Astrocyte (in vitro differentiated cells and primary cell): ENCODE measurements around the gene KRTAP4-11. TPM values are rescaled to one million over a fixed set of nuclear protein-coding genes. Genes with fewer than 3 reads are reported as not detected.
"Not testable (repeated sequence)": the region's sequence is repeated elsewhere in the genome, so short reads cannot be mapped to it uniquely, and the experiment has no call there.

Experiments used
- DNase-seq: peaks from one replicate; pipeline ENCODE4 v3.0.0-alpha.2; 2010; ENCODE audit warnings: low read depth
- FAIRE-seq: peaks from 2 replicates; lab custom pipeline; 2011; peaks lifted over from hg19 to GRCh38; lab: Jason Lieb, UNC
- H2AFZ ChIP-seq: 2 replicates; pipeline ENCODE4 v1.6.0; 2012; ENCODE audit warnings: low read depth, low read length, inconsistent platforms
- H3K27ac ChIP-seq: 2 replicates; pipeline ENCODE4 v1.5.1; 2011; ENCODE audit warnings: low read depth, low read length, inconsistent platforms
- H3K27me3 ChIP-seq: 2 replicates; pipeline ENCODE4 v1.6.0; 2011; ENCODE audit warnings: low read length, inconsistent platforms; ENCODE audit not compliant: insufficient read depth
- H3K36me3 ChIP-seq: 2 replicates; pipeline ENCODE4 v1.5.1; 2011; ENCODE audit warnings: low read length, inconsistent platforms; ENCODE audit not compliant: insufficient read depth
- H3K4me1 ChIP-seq: 2 replicates; pipeline ENCODE4 v1.5.1; 2011; ENCODE audit warnings: low read length, inconsistent platforms; ENCODE audit not compliant: insufficient read depth
- H3K4me2 ChIP-seq: 2 replicates; pipeline ENCODE4 v1.6.0; 2012; ENCODE audit warnings: low read length, inconsistent platforms
- H3K4me3 ChIP-seq: 2 replicates; pipeline ENCODE4 v1.5.1; 2011; ENCODE audit warnings: low read depth, mild to moderate bottlenecking, low read length, inconsistent platforms; ENCODE audit not compliant: insufficient read depth
- H3K79me2 ChIP-seq: 2 replicates; pipeline ENCODE4 v1.6.0; 2012; ENCODE audit warnings: mild to moderate bottlenecking, low read length, inconsistent platforms; ENCODE audit not compliant: insufficient read depth
- H3K9ac ChIP-seq: 2 replicates; pipeline ENCODE4 v1.6.0; 2012; ENCODE audit warnings: mild to moderate bottlenecking, low read length, inconsistent platforms
- H3K9me3 ChIP-seq: 2 replicates; pipeline ENCODE4 v1.5.1; 2012; ENCODE audit warnings: low read depth, mild to moderate bottlenecking, low read length, inconsistent platforms; ENCODE audit not compliant: insufficient read depth
- H4K20me1 ChIP-seq: 2 replicates; pipeline ENCODE4 v1.6.0; 2012; ENCODE audit warnings: low read length, inconsistent platforms; ENCODE audit not compliant: insufficient read depth
- H3K27ac Mint-ChIP-seq: one replicate; pipeline ENCODE4 v1.8.0; 2021; ENCODE audit warnings: mild to moderate bottlenecking, mixed read lengths; ENCODE audit not compliant: unreplicated experiment
- H3K27me3 Mint-ChIP-seq: one replicate; pipeline ENCODE4 v1.8.0; 2021; ENCODE audit warnings: low read depth, mixed read lengths; ENCODE audit not compliant: unreplicated experiment
- H3K36me3 Mint-ChIP-seq: one replicate; pipeline ENCODE4 v1.8.0; 2021; ENCODE audit warnings: low read depth, mixed read lengths; ENCODE audit not compliant: unreplicated experiment
- H3K4me1 Mint-ChIP-seq: one replicate; pipeline ENCODE4 v1.8.0; 2021; ENCODE audit warnings: low read depth, mixed read lengths; ENCODE audit not compliant: unreplicated experiment
- H3K4me3 Mint-ChIP-seq: one replicate; pipeline ENCODE4 v1.8.0; 2021; ENCODE audit warnings: mild to moderate bottlenecking, moderate library complexity, mixed read lengths; ENCODE audit not compliant: unreplicated experiment
- H3K9me3 Mint-ChIP-seq: one replicate; pipeline ENCODE4 v1.8.0; 2021; ENCODE audit warnings: mild to moderate bottlenecking, mixed read lengths; ENCODE audit not compliant: unreplicated experiment
- EZH2 ChIP-seq: IDR thresholded peaks from 2 replicates; pipeline ENCODE4 v1.6.1; 2012; ENCODE audit warnings: mild to moderate bottlenecking, low read length, inconsistent platforms; ENCODE audit not compliant: insufficient read depth
- total RNA-seq: library from RNA; stranded (reverse); gene quantifications from 2 replicates; pipeline ENCODE4 v1.2.1, GENCODE V29; 2021
- TF ChIP-seq, protein P1 (sequence below): IDR thresholded peaks from 2 replicates; pipeline ENCODE4 v1.5.1; 2011; ENCODE audit warnings: low read depth, mild to moderate bottlenecking, inconsistent platforms, low read length, moderate library complexity; ENCODE audit not compliant: insufficient read depth

The KRTAP4-11 gene
- total RNA-seq, 1 donor from 2014 or later, result not detected

DNA sequence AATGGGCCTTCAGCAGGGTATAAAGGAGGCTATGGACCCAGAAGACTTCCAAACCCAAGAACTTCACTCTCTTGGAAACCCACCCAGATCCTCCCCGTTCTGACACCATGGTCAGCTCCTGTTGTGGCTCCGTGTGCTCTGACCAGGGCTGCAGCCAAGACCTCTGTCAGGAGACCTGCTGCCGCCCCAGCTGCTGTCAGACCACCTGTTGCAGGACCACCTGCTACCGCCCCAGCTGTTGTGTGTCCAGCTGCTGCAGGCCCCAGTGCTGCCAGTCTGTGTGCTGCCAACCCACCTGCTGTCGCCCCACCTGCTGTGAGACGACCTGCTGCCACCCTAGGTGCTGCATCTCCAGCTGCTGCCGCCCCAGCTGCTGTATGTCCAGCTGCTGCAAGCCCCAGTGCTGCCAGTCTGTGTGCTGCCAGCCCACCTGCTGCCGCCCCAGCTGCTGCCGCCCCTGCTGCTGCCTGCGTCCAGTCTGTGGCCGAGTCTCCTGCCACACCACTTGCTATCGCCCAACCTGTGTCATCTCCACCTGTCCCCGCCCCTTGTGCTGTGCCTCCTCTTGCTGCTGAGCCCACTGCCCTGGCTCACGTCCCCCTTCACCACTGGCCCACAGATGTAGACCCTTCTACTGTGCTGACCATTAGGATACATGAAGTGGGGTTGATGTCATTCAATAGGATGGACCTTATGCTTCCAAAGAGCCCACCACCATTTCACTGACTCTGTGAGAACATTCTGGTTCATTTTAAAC, 33.9 kb downstream of the KRTAP4-11 start, which contains the start of gene KRTAP4-7:
TSS of gene KRTAP4-7 (plus strand) at position 51 of the 757 bp plus-strand sequence. CDS start at position 108, 57 bp downstream.
- not testable (repeated sequence) for H3K9ac ChIP-seq, H3K27me3 ChIP-seq, H3K4me1 ChIP-seq, H3K4me3 Mint-ChIP-seq, H2AFZ ChIP-seq, H3K4me3 ChIP-seq, H3K36me3 Mint-ChIP-seq, DNase-seq, H3K27me3 Mint-ChIP-seq, H4K20me1 ChIP-seq, H3K79me2 ChIP-seq, H3K36me3 ChIP-seq, H3K9me3 ChIP-seq, H3K9me3 Mint-ChIP-seq
- FAIRE-seq, result peak; percentile 5
- peak within 1 kb of the TSS; percentile 10 for H3K27ac Mint-ChIP-seq
- H3K4me2 ChIP-seq, result peak within 1 kb of the TSS; percentile 23
- peaks cover 19% of the 10 kb centered on the region for H3K4me1 Mint-ChIP-seq
- H3K27ac ChIP-seq, result peak within 1 kb of the TSS; percentile 22

DNA sequence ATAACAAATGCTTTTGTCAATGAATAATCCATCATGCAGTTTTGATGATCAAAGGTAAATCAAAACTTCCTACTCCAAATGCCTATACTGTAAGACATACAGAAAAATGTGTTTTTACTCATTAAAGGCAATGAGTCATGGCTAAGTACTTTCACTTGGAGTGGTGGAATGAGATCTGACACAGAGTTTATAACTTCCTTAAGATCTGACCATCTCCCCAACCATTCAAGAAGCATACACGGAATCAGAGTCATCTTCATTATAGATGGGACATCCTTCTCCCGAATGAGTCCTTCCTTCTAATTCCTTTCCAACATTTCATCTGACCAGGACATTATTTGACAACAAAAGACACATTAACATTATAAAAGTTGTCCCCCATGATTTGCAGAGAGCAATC, 34.7 kb downstream of the KRTAP4-11 start:
- H3K4me2 ChIP-seq, result peak overlapping the region; percentile 23
- H3K36me3 ChIP-seq, H3K9me3 ChIP-seq, H3K4me3 Mint-ChIP-seq, H3K9me3 Mint-ChIP-seq, H3K4me3 ChIP-seq, H3K79me2 ChIP-seq, H3K9ac ChIP-seq, H3K36me3 Mint-ChIP-seq, H3K27ac Mint-ChIP-seq, H3K27me3 ChIP-seq, H2AFZ ChIP-seq, H3K4me1 ChIP-seq, H3K27me3 Mint-ChIP-seq, H4K20me1 ChIP-seq: not testable (repeated sequence)
- peaks cover 19% of the 10 kb centered on the region for H3K4me1 Mint-ChIP-seq
- H3K27ac ChIP-seq, result peak overlapping the region; percentile 22
- DNase-seq (peak; percentile 67), FAIRE-seq (peak; percentile 100)

DNA sequence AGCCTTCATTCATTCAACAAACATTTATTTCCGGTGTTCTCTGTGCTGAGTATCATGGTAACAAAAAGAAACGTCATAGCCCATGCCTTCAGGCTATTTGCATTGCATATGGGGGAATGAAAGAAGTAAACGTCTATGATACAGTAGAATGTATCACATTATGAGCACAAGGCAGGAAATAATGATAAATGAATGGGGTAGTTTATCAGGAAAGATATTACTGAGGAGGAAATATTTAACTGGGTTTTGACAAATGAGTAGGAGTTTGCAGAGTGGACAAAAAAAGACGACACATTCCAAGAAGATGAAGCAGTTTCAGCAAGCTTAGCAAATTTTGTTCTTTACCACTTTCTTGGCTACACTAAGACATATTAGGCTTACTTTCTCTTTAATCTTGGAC, 35.5 kb downstream of the KRTAP4-11 start:
- Histone ChIP-seq H3K4me3 (no peak overlapping the region), H3K4me2 (no peak overlapping the region), H3K79me2 (no peaks in the 10 kb centered on the region), H4K20me1 (no peaks in the 10 kb centered on the region), H3K4me1 (no peaks in the 10 kb centered on the region), H3K36me3 (no peaks in the 10 kb centered on the region), H3K27me3 (no peaks in the 10 kb centered on the region), H3K9me3 (no peaks in the 10 kb centered on the region), H2AFZ (no peak overlapping the region), H3K9ac (no peak overlapping the region), H3K27ac (no peak overlapping the region)
- H3K9me3 Mint-ChIP-seq, result no peaks in the 10 kb centered on the region
- H3K4me3 Mint-ChIP-seq, result no peak overlapping the region
- H3K27me3 Mint-ChIP-seq, result no peaks in the 10 kb centered on the region
- H3K36me3 Mint-ChIP-seq, result no peaks in the 10 kb centered on the region
- no peak for TF ChIP-seq EZH2
- TF ChIP-seq, protein P1, sequence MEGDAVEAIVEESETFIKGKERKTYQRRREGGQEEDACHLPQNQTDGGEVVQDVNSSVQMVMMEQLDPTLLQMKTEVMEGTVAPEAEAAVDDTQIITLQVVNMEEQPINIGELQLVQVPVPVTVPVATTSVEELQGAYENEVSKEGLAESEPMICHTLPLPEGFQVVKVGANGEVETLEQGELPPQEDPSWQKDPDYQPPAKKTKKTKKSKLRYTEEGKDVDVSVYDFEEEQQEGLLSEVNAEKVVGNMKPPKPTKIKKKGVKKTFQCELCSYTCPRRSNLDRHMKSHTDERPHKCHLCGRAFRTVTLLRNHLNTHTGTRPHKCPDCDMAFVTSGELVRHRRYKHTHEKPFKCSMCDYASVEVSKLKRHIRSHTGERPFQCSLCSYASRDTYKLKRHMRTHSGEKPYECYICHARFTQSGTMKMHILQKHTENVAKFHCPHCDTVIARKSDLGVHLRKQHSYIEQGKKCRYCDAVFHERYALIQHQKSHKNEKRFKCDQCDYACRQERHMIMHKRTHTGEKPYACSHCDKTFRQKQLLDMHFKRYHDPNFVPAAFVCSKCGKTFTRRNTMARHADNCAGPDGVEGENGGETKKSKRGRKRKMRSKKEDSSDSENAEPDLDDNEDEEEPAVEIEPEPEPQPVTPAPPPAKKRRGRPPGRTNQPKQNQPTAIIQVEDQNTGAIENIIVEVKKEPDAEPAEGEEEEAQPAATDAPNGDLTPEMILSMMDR, result no peak
- H3K27ac Mint-ChIP-seq, result peak overlapping the region; percentile 10
- FAIRE-seq (peak; percentile 58), DNase-seq (peak; percentile 29)
- H3K4me1 Mint-ChIP-seq, result peaks cover 19% of the 10 kb centered on the region
